Measurements from ENCODE around the gene MCUR1.

GRCh38 chr6:13813026-13813425, 1.3 kb downstream of the MCUR1 start:
- TF ChIP-seq CTCF (IDR thresholded peaks at IDR 0.05), result no peak
- TF ChIP-seq POLR2A (IDR thresholded peaks at IDR 0.05), result no peak
- TF ChIP-seq EP300 (IDR thresholded peaks at IDR 0.05), result no peak
